OCI-LY7 (cell line): ENCODE measurements around the gene PIGH. TPM values are rescaled to one million over a fixed set of nuclear protein-coding genes. Genes with fewer than 3 reads are reported as not detected.
"Not testable (repeated sequence)": the region's sequence is repeated elsewhere in the genome, so short reads cannot be mapped to it uniquely, and the experiment has no call there.

Source experiments
- BruUV-seq: library from RNA; stranded (reverse); fragments of 400-500 nt; replicated peaks from 2 replicates; lab custom pipeline; 2021; lab: Mats Ljungman, UMichigan
- CTCF ChIA-PET: fragments of 300-600 bp; sonication (Branson Sonifier 250); formaldehyde crosslinking; loops from one replicate; lab custom pipeline; 2022; ENCODE audit warnings: antibody characterized with exemption; ENCODE audit not compliant: unreplicated experiment; lab: Charles Lee
- POLR2A ChIA-PET: fragments of 300-600 bp; sonication (Branson Sonifier 250); formaldehyde crosslinking; loops from one replicate; lab custom pipeline; 2022; ENCODE audit warnings: antibody characterized with exemption; lab: Charles Lee
- DNase-seq: peaks from one replicate; pipeline ENCODE4 v3.0.0-alpha.2; 2015; ENCODE audit warnings: low spot score
- H2AFZ ChIP-seq: fragments of 200-600 bp; sonication (generic), shearing (Covaris generic); 2 replicates; pipeline ENCODE4 v1.6.1; 2014; ENCODE audit warnings: mild to moderate bottlenecking, antibody characterized with exemption, low read length, moderate library complexity
- H3K27ac ChIP-seq: fragments of 200-600 bp; sonication (generic); 2 replicates; pipeline ENCODE4 v1.5.1; 2014; ENCODE audit warnings: mixed run types, low read depth, mild to moderate bottlenecking, moderate library complexity, low read length, inconsistent platforms; ENCODE audit not compliant: poor library complexity, severe bottlenecking
- H3K36me3 ChIP-seq: fragments of 200-600 bp; sonication (generic); 2 replicates; pipeline ENCODE4 v1.6.1; 2014; ENCODE audit warnings: mild to moderate bottlenecking, antibody characterized with exemption, low read length, moderate library complexity, mixed read lengths; ENCODE audit not compliant: insufficient read depth
- H3K4me1 ChIP-seq: fragments of 200-600 bp; sonication (generic); 2 replicates; pipeline ENCODE4 v1.5.1; 2014; ENCODE audit warnings: mild to moderate bottlenecking, low read length; ENCODE audit not compliant: insufficient read depth, poor library complexity, severe bottlenecking
- H3K4me2 ChIP-seq: fragments of 200-600 bp; sonication (generic); 2 replicates; pipeline ENCODE4 v1.6.1; 2014; ENCODE audit warnings: mild to moderate bottlenecking, low read length
- H3K4me3 ChIP-seq: fragments of 200-600 bp; sonication (generic); 2 replicates; pipeline ENCODE4 v1.5.1; 2014; ENCODE audit warnings: mild to moderate bottlenecking, low read depth, low read length; ENCODE audit not compliant: poor library complexity, severe bottlenecking
- H3K79me2 ChIP-seq: fragments of 200-600 bp; sonication (generic); 2 replicates; pipeline ENCODE4 v1.6.1; 2016; ENCODE audit warnings: low read depth, mild to moderate bottlenecking, low read length, moderate library complexity, mixed read lengths; ENCODE audit not compliant: insufficient read depth
- H3K9me2 ChIP-seq: fragments of 200-600 bp; sonication (generic); 2 replicates; pipeline ENCODE4 v1.6.1; 2016; ENCODE audit warnings: mild to moderate bottlenecking, low read length, mixed read lengths; ENCODE audit not compliant: insufficient read depth
- H3K9me3 ChIP-seq: fragments of 200-600 bp; sonication (generic); 2 replicates; pipeline ENCODE4 v1.6.1; 2014; ENCODE audit warnings: mild to moderate bottlenecking, mixed run types, low read length, mixed read lengths
- H4K20me1 ChIP-seq: fragments of 200-600 bp; sonication (generic); 2 replicates; pipeline ENCODE4 v1.6.1; 2014; ENCODE audit warnings: mild to moderate bottlenecking, antibody characterized with exemption, low read length, moderate library complexity, mixed read lengths; ENCODE audit not compliant: insufficient read depth
- EZH2phosphoT487 ChIP-seq: fragments of 200-600 bp; sonication (generic); IDR thresholded peaks from 2 replicates; pipeline ENCODE4 v1.6.1; 2018; ENCODE audit warnings: low read depth, borderline replicate concordance, mild to moderate bottlenecking, mixed run types, antibody characterized with exemption, low read length, moderate library complexity, mixed read lengths
- intact Hi-C: fragments of 100-400 bp; cut with micrococcal nuclease; formaldehyde crosslinking; loops from one replicate; pipeline ENCODE4 v1.10.0; 2022; ENCODE audit not compliant: unreplicated experiment
- small RNA-seq: library from RNA; depleted of rRNA; stranded (forward); fragments of <200 nt; gene quantifications from one replicate; pipeline ENCODE3, GENCODE V24; 2014
- total RNA-seq, 2 experiments: library from RNA; depleted of rRNA in 1 of 2; stranded (reverse); fragments of >200 nt in 1 of 2; shearing (Covaris generic) in 1 of 2; gene quantifications; 2 replicates each; pipeline ENCODE4 v1.2.3, GENCODE V29; 2014 to 2022
- TF ChIP-seq, protein P1 (sequence below): fragments of 200-600 bp; sonication (generic); conservative IDR thresholded peaks from 2 replicates; pipeline ENCODE4 v1.5.1; 2014; ENCODE audit warnings: mild to moderate bottlenecking, antibody characterized with exemption, low read length, moderate library complexity, mixed read lengths

PIGH gene
- total RNA-seq, 2 experiments from 2014 or later, result 15.5 to 23.0 TPM

- Histone ChIP-seq H3K79me2 (no peaks in the 10 kb centered on the region), H2AFZ (no peak overlapping the region), H3K4me2 (no peak overlapping the region), H4K20me1 (no peaks in the 10 kb centered on the region), H3K36me3 (no peaks in the 10 kb centered on the region), H3K9me2 (no peaks in the 10 kb centered on the region), H3K4me3 (no peak overlapping the region), H3K9me3 (peaks cover 7% of the 10 kb centered on the region; the same call in 1 of the 2 replicates), H3K27ac (no peak overlapping the region), H3K4me1 (no peaks in the 10 kb centered on the region)
- DNase-seq, result no peak
- CTCF ChIA-PET, result no interaction called here
- TF ChIP-seq, protein P1, sequence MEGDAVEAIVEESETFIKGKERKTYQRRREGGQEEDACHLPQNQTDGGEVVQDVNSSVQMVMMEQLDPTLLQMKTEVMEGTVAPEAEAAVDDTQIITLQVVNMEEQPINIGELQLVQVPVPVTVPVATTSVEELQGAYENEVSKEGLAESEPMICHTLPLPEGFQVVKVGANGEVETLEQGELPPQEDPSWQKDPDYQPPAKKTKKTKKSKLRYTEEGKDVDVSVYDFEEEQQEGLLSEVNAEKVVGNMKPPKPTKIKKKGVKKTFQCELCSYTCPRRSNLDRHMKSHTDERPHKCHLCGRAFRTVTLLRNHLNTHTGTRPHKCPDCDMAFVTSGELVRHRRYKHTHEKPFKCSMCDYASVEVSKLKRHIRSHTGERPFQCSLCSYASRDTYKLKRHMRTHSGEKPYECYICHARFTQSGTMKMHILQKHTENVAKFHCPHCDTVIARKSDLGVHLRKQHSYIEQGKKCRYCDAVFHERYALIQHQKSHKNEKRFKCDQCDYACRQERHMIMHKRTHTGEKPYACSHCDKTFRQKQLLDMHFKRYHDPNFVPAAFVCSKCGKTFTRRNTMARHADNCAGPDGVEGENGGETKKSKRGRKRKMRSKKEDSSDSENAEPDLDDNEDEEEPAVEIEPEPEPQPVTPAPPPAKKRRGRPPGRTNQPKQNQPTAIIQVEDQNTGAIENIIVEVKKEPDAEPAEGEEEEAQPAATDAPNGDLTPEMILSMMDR, result no peak
- TF ChIP-seq EZH2phosphoT487, result no peak
- intact Hi-C loops, result no loop called here
- BruUV-seq, result no TSS peak
- POLR2A ChIA-PET, result no interaction called here
Observed at GRCh38 chr14:67544590-67544989, 55.5 kb downstream of the PIGH start.

GRCh38 chr14:67542620-67543019, 57.4 kb downstream of the PIGH start:
- ChIA-PET POLR2A (interaction anchor here (0.7 kb wide), 1 partner anchor 8 kb away, joined by 3 read pairs; no protein-coding TSS in a partner anchor), CTCF (interaction anchor here (0.6 kb wide), 1 partner anchor 76 kb away, joined by 3 read pairs; no protein-coding TSS in a partner anchor)
- H3K4me1 ChIP-seq, H2AFZ ChIP-seq, H3K9me2 ChIP-seq, H3K4me3 ChIP-seq, intact Hi-C loops, H3K27ac ChIP-seq, H4K20me1 ChIP-seq, H3K9me3 ChIP-seq, BruUV-seq, H3K79me2 ChIP-seq, H3K4me2 ChIP-seq, H3K36me3 ChIP-seq, DNase-seq: not testable (repeated sequence)

GRCh38 chr14:67541448-67542387, 58.4 kb downstream of the PIGH start:
- TF ChIP-seq EZH2phosphoT487, result no peak
- TF ChIP-seq, protein P1, result no peak
- POLR2A ChIA-PET, result interaction anchor here (0.7 kb wide), 2 partner anchors 36 to 83 kb away, joined by 3 read pairs; no protein-coding TSS in a partner anchor
- Histone ChIP-seq H3K36me3 (no peaks in the 10 kb centered on the region), H3K27ac (no peak overlapping the region), H4K20me1 (no peaks in the 10 kb centered on the region), H3K9me3 (peaks cover 7% of the 10 kb centered on the region; the same call in 1 of the 2 replicates), H3K79me2 (no peaks in the 10 kb centered on the region), H3K4me1 (no peaks in the 10 kb centered on the region), H2AFZ (no peak overlapping the region), H3K4me2 (no peak overlapping the region), H3K4me3 (no peak overlapping the region), H3K9me2 (no peaks in the 10 kb centered on the region)
- CTCF ChIA-PET, result no interaction called here
- no TSS peak for BruUV-seq
- no peak for DNase-seq
- intact Hi-C loops, result no loop called here

Small RNA genes lying within 50 kb of the gene (small RNA-seq; reads per million reads assigned to genes)
- not detected for gene AL132640.3
- gene RF00019, result not detected

Other genes starting within 250 kb of the PIGH start
- 31.4 and 39.0 TPM in 2 replicates for gene ATP6V1D, start 240.5 kb downstream of the PIGH start, total RNA-seq (2014; rRNA removed; shearing (Covaris generic))
- gene ATP6V1D, start 240.5 kb downstream of the PIGH start, total RNA-seq (2022), result 30.6 and 33.5 TPM in 2 replicates
- 170 and 222 TPM in 2 replicates for gene EIF2S1, start 239.9 kb downstream of the PIGH start, total RNA-seq (2014; rRNA removed; shearing (Covaris generic))
- gene EIF2S1, start 239.9 kb downstream of the PIGH start, total RNA-seq (2022), result 154 and 161 TPM in 2 replicates
- not detected in 2 replicates for gene PLEK2, start 188.1 kb downstream of the PIGH start, total RNA-seq (2014; rRNA removed; shearing (Covaris generic))
- not detected in 2 replicates for gene PLEK2, start 188.1 kb downstream of the PIGH start, total RNA-seq (2022)
- gene TMEM229B, start 111.5 kb downstream of the PIGH start, total RNA-seq (2014; rRNA removed; shearing (Covaris generic)), result 3.9 and 4.8 TPM in 2 replicates
- 8.5 and 11.7 TPM in 2 replicates for gene TMEM229B, start 111.5 kb downstream of the PIGH start, total RNA-seq (2022)
- gene PLEKHH1, start 67.0 kb downstream of the PIGH start, total RNA-seq (2014; rRNA removed; shearing (Covaris generic)), result not detected in 2 replicates
- not detected in 2 replicates for gene PLEKHH1, start 67.0 kb downstream of the PIGH start, total RNA-seq (2022)
- gene ARG2, start 19.7 kb upstream of the PIGH start, total RNA-seq (2014; rRNA removed; shearing (Covaris generic)), result 2.9 and 4.2 TPM in 2 replicates
- gene ARG2, start 19.7 kb upstream of the PIGH start, total RNA-seq (2022), result 2.0 and 3.4 TPM in 2 replicates
- 41.5 and 50.5 TPM in 2 replicates for gene VTI1B, start 74.4 kb upstream of the PIGH start, total RNA-seq (2014; rRNA removed; shearing (Covaris generic))
- 80.2 and 93.3 TPM in 2 replicates for gene VTI1B, start 74.4 kb upstream of the PIGH start, total RNA-seq (2022)
- 31.1 and 32.0 TPM in 2 replicates for gene RDH11, start 95.5 kb upstream of the PIGH start, total RNA-seq (2014; rRNA removed; shearing (Covaris generic))
- gene RDH11, start 95.5 kb upstream of the PIGH start, total RNA-seq (2022), result 33.6 and 37.7 TPM in 2 replicates
- gene RDH12, start 101.6 kb upstream of the PIGH start, total RNA-seq (2014; rRNA removed; shearing (Covaris generic)), result not detected in 2 replicates
- gene RDH12, start 101.6 kb upstream of the PIGH start, total RNA-seq (2022), result not detected in 2 replicates
- gene ZFYVE26, start 216.3 kb upstream of the PIGH start, total RNA-seq (2014; rRNA removed; shearing (Covaris generic)), result 12.0 and 16.3 TPM in 2 replicates
- gene ZFYVE26, start 216.3 kb upstream of the PIGH start, total RNA-seq (2022), result 22.8 and 25.9 TPM in 2 replicates
- 41.4 and 48.2 TPM in 2 replicates for gene RAD51B, start 219.5 kb upstream of the PIGH start, total RNA-seq (2014; rRNA removed; shearing (Covaris generic))
- gene RAD51B, start 219.5 kb upstream of the PIGH start, total RNA-seq (2022), result 72.8 and 89.9 TPM in 2 replicates